GM23338 (cell line): ENCODE data around the gene TRIM36. TPM values are rescaled to one million over a fixed set of nuclear protein-coding genes. Genes with fewer than 3 reads are reported as not detected.

Experiments used
- ATAC-seq: fragments of 200-7000 bp; cut with Tn5 transposase; 3 replicates; pipeline ENCODE4 v1.9.1; 2020
- DNase-seq: peaks from one replicate; pipeline ENCODE4 v3.0.0-alpha.2; 2015; ENCODE audit warnings: low spot score
- H2AFZ ChIP-seq: fragments of 200-600 bp; sonication (generic); 2 replicates; pipeline ENCODE4 v1.8.0; 2016; ENCODE audit warnings: antibody characterized with exemption, mild to moderate bottlenecking, moderate library complexity
- H3F3A ChIP-seq: fragments of 200-600 bp; sonication (generic); replicated peaks from 2 replicates; pipeline ENCODE4 v1.8.0; 2017; ENCODE audit warnings: antibody characterized with exemption, mixed run types, low read depth
- H3K27ac ChIP-seq: fragments of 200-600 bp; sonication (generic); 2 replicates; pipeline ENCODE4 v1.6.1; 2016; ENCODE audit warnings: low read depth
- H3K27me3 ChIP-seq: fragments of 200-600 bp; sonication (generic); 2 replicates; pipeline ENCODE4 v1.8.0; 2016; ENCODE audit warnings: mild to moderate bottlenecking, mixed run types, moderate library complexity; ENCODE audit not compliant: insufficient read depth
- H3K36me3 ChIP-seq: fragments of 200-600 bp; sonication (generic); 2 replicates; pipeline ENCODE4 v1.8.0; 2016; ENCODE audit warnings: mild to moderate bottlenecking; ENCODE audit not compliant: insufficient read depth
- H3K4me1 ChIP-seq: fragments of 200-600 bp; sonication (generic); 2 replicates; pipeline ENCODE4 v1.8.0; 2016; ENCODE audit warnings: mild to moderate bottlenecking, moderate library complexity; ENCODE audit not compliant: insufficient read depth
- H3K4me2 ChIP-seq: fragments of 200-600 bp; sonication (generic); 2 replicates; pipeline ENCODE4 v1.7.1; 2017; ENCODE audit warnings: mixed run types
- H3K4me3 ChIP-seq: fragments of 200-600 bp; sonication (generic); 2 replicates; pipeline ENCODE4 v1.6.1; 2016; ENCODE audit warnings: mixed run types
- H3K79me2 ChIP-seq: fragments of 200-600 bp; sonication (generic); replicated peaks from 2 replicates; pipeline ENCODE4 v1.8.0; 2017; ENCODE audit warnings: mild to moderate bottlenecking; ENCODE audit not compliant: insufficient read depth
- H3K9me2 ChIP-seq: fragments of 200-600 bp; sonication (generic); 2 replicates; pipeline ENCODE4 v1.8.0; 2017; ENCODE audit not compliant: insufficient read depth
- H4K20me1 ChIP-seq: fragments of 200-600 bp; sonication (generic); replicated peaks from 2 replicates; pipeline ENCODE4 v1.8.0; 2017; ENCODE audit warnings: mild to moderate bottlenecking; ENCODE audit not compliant: insufficient read depth
- H3K27ac Mint-ChIP-seq: 2 replicates; pipeline ENCODE4 v1.8.0; 2020; ENCODE audit warnings: inconsistent platforms, mild to moderate bottlenecking, moderate library complexity, mixed read lengths
- H3K27me3 Mint-ChIP-seq: 3 replicates; pipeline ENCODE4 v1.8.0; 2022; ENCODE audit warnings: low read depth, mild to moderate bottlenecking, moderate library complexity, mixed read lengths, inconsistent platforms; ENCODE audit not compliant: insufficient read depth, poor library complexity
- H3K36me3 Mint-ChIP-seq: 3 replicates; pipeline ENCODE4 v1.8.0; 2021; ENCODE audit warnings: low read depth, mild to moderate bottlenecking, inconsistent platforms, moderate library complexity, mixed read lengths
- H3K4me1 Mint-ChIP-seq: 3 replicates; pipeline ENCODE4 v1.8.0; 2020; ENCODE audit warnings: mild to moderate bottlenecking, inconsistent platforms, mixed read lengths
- H3K4me3 Mint-ChIP-seq: 3 replicates; pipeline ENCODE4 v1.8.0; 2021; ENCODE audit warnings: moderate library complexity, mild to moderate bottlenecking, inconsistent platforms, mixed read lengths
- H3K9me3 Mint-ChIP-seq: 3 replicates; pipeline ENCODE4 v1.8.0; 2020; ENCODE audit warnings: moderate library complexity, mild to moderate bottlenecking, inconsistent platforms, mixed read lengths
- CREB1 ChIP-seq: fragments of 250-450 bp; sonication (Bioruptor Pico); IDR thresholded peaks from 2 replicates; pipeline ENCODE4 v1.5.0; 2020; ENCODE audit warnings: low read depth, mild to moderate bottlenecking, moderate library complexity
- CTCF ChIP-seq, 2 experiments: fragments of 200-600 bp in 1 of 2; sonication (generic) in 1 of 2; conservative IDR thresholded peaks; 2 replicates each; pipeline versions ENCODE4 v1.5.1 to v1.6.1; 2016 to 2017; ENCODE audit warnings: antibody characterized with exemption in 2 of 2, low read depth in 2 of 2, mild to moderate bottlenecking in 2 of 2, moderate library complexity in 1 of 2
- EZH2 ChIP-seq: fragments of 200-600 bp; sonication (generic); IDR thresholded peaks from one replicate; pipeline ENCODE4 v1.8.0; 2017; ENCODE audit warnings: antibody characterized with exemption, mild to moderate bottlenecking, low read depth; ENCODE audit not compliant: unreplicated experiment
- EZH2phosphoT487 ChIP-seq: fragments of 200-600 bp; sonication (generic); IDR thresholded peaks from one replicate; pipeline ENCODE4 v1.8.1; 2018; ENCODE audit warnings: antibody characterized with exemption; ENCODE audit not compliant: unreplicated experiment
- JUNB ChIP-seq: IDR thresholded peaks from one replicate; pipeline ENCODE4 v1.6.1; 2016; ENCODE audit warnings: antibody characterized with exemption; ENCODE audit not compliant: unreplicated experiment
- NANOG ChIP-seq: IDR thresholded peaks from 2 replicates; pipeline ENCODE4 v1.6.1; 2016; ENCODE audit warnings: antibody characterized with exemption, borderline replicate concordance
- POLR2AphosphoS5 ChIP-seq: IDR thresholded peaks from 2 replicates; pipeline ENCODE4 v1.6.1; 2016; ENCODE audit warnings: antibody characterized with exemption, low read depth
- STAT1 ChIP-seq: IDR thresholded peaks from one replicate; pipeline ENCODE4 v1.6.1; 2016; ENCODE audit warnings: antibody characterized with exemption; ENCODE audit not compliant: unreplicated experiment
- ZNF114 ChIP-seq: fragments of 250-450 bp; sonication (Bioruptor Pico); IDR thresholded peaks from 2 replicates; pipeline ENCODE4 v1.5.0; 2020; ENCODE audit warnings: mild to moderate bottlenecking, moderate library complexity
- ZNF331 ChIP-seq: fragments of 250-450 bp; sonication (Bioruptor Pico); IDR thresholded peaks from 2 replicates; pipeline ENCODE4 v1.5.0; 2020; ENCODE audit warnings: low read depth, mild to moderate bottlenecking, moderate library complexity
- ZNF462 ChIP-seq: fragments of 250-450 bp; sonication (Bioruptor Pico); IDR thresholded peaks from 2 replicates; pipeline ENCODE4 v1.5.0; 2020; ENCODE audit warnings: mild to moderate bottlenecking, moderate library complexity
- polyA plus RNA-seq: library from polyadenylated mRNA; unstranded; fragments of >200 nt; fragmentation: Nextera tagmentation; extraction: Ambion mirVana; gene quantifications from 2 replicates; pipeline ENCODE4 v1.2.1, GENCODE V29; 2016
- total RNA-seq: library from RNA; depleted of rRNA; stranded (reverse); fragments of >200 nt; shearing (Covaris generic); gene quantifications from 2 replicates; pipeline ENCODE4 v1.2.3, GENCODE V29; 2014
- TF ChIP-seq, protein P1 (sequence below): IDR thresholded peaks from one replicate; pipeline ENCODE4 v1.6.1; 2018; ENCODE audit warnings: antibody characterized with exemption; ENCODE audit not compliant: unreplicated experiment
- TF ChIP-seq, protein P2 (sequence below): IDR thresholded peaks from 2 replicates; pipeline ENCODE4 v1.6.1; 2016; ENCODE audit warnings: antibody characterized with exemption

TRIM36 gene
- total and polyA plus RNA-seq, 2 experiments from 2014 or later: 4.4 to 14.1 TPM

- Histone ChIP-seq H3K36me3 (no peaks in the 10 kb centered on the region), H3K4me1 (no peaks in the 10 kb centered on the region), H3K9me2 (no peaks in the 10 kb centered on the region), H3K27me3 (no peaks in the 10 kb centered on the region), H2AFZ (no peak overlapping the region), H3K79me2 (no peaks in the 10 kb centered on the region), H3K27ac (no peak overlapping the region), H3K4me3 (no peak overlapping the region), H3F3A (no peaks in the 10 kb centered on the region), H3K4me2 (no peak overlapping the region), H4K20me1 (no peaks in the 10 kb centered on the region)
- H3K4me1 Mint-ChIP-seq: no peaks in the 10 kb centered on the region; the same call in 2 of the 3 replicates
- H3K9me3 Mint-ChIP-seq: no peaks in the 10 kb centered on the region
- no peaks in the 10 kb centered on the region for H3K27me3 Mint-ChIP-seq
- DNase-seq (no peak), ATAC-seq (no peak)
- no peaks in the 10 kb centered on the region for H3K36me3 Mint-ChIP-seq
- H3K4me3 Mint-ChIP-seq: no peak overlapping the region
- no peak for TF ChIP-seq NANOG
- TF ChIP-seq EZH2: no peak
- no peak for TF ChIP-seq STAT1
- TF ChIP-seq, protein P1, sequence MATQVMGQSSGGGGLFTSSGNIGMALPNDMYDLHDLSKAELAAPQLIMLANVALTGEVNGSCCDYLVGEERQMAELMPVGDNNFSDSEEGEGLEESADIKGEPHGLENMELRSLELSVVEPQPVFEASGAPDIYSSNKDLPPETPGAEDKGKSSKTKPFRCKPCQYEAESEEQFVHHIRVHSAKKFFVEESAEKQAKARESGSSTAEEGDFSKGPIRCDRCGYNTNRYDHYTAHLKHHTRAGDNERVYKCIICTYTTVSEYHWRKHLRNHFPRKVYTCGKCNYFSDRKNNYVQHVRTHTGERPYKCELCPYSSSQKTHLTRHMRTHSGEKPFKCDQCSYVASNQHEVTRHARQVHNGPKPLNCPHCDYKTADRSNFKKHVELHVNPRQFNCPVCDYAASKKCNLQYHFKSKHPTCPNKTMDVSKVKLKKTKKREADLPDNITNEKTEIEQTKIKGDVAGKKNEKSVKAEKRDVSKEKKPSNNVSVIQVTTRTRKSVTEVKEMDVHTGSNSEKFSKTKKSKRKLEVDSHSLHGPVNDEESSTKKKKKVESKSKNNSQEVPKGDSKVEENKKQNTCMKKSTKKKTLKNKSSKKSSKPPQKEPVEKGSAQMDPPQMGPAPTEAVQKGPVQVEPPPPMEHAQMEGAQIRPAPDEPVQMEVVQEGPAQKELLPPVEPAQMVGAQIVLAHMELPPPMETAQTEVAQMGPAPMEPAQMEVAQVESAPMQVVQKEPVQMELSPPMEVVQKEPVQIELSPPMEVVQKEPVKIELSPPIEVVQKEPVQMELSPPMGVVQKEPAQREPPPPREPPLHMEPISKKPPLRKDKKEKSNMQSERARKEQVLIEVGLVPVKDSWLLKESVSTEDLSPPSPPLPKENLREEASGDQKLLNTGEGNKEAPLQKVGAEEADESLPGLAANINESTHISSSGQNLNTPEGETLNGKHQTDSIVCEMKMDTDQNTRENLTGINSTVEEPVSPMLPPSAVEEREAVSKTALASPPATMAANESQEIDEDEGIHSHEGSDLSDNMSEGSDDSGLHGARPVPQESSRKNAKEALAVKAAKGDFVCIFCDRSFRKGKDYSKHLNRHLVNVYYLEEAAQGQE: no peak
- no peak for TF ChIP-seq ZNF462 (CRISPR knock-in tag)
- TF ChIP-seq POLR2AphosphoS5: no peak
- no peak for TF ChIP-seq JUNB
- TF ChIP-seq EZH2phosphoT487: no peak
- TF ChIP-seq, protein P2, sequence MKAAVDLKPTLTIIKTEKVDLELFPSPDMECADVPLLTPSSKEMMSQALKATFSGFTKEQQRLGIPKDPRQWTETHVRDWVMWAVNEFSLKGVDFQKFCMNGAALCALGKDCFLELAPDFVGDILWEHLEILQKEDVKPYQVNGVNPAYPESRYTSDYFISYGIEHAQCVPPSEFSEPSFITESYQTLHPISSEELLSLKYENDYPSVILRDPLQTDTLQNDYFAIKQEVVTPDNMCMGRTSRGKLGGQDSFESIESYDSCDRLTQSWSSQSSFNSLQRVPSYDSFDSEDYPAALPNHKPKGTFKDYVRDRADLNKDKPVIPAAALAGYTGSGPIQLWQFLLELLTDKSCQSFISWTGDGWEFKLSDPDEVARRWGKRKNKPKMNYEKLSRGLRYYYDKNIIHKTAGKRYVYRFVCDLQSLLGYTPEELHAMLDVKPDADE: no peak
- no peak for TF ChIP-seq CREB1 (CRISPR knock-in tag)
- no peak for TF ChIP-seq CTCF (conservative IDR thresholded peaks at IDR 0.05; ENCODE audit: low read depth in 2 of 2)
- TF ChIP-seq ZNF331 (CRISPR knock-in tag): no peak
- no peak for TF ChIP-seq ZNF114 (CRISPR knock-in tag)
- H3K27ac Mint-ChIP-seq: no peak overlapping the region
These were observed 33.2 kb upstream of the TRIM36 start for GRCh38 chr5:115202952-115203351.
